Stimulated activated naive CD4-positive, alpha-beta T cell treated with Interleukin-2 at 50 U/mL for 16 hours (primary cell): ENCODE data around the gene NPEPL1.

ENCODE experiments used
- DNase-seq: peaks from one replicate; lab custom pipeline; 2025; lab: John Stamatoyannopoulos, UW

Gene NPEPL1

DNA sequence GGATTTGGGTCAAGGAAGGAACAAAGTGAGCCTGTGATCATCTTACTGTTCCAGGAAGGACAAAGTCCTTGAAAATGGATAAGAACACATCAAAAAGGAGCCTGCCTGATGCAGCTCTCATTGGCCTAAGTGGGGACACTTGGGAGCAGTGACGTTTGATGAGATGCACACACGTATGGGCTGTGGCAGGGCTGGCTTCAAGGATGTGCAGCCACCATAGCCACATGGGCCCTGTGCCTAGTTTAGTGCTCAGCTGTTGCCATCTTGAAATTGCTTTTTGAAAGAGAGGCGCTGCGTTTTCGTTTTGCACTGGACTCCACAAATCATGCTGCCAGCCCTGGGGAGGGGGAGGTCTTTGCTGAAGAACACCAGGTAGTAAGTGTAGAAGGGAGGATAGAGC, 6.6 kb upstream of the NPEPL1 start:
- DNase-seq, result no peak

GRCh38 chr20:58688414-58688813, 4.2 kb upstream of the NPEPL1 start:
- DNase-seq, result no peak

GRCh38 chr20:58688840-58689239, 3.8 kb upstream of the NPEPL1 start:
- no peak for DNase-seq

GRCh38 chr20:58690396-58691135, 2.0 kb upstream of the NPEPL1 start:
- no peak for DNase-seq

- no peak for DNase-seq
These were observed 624 bp upstream of the NPEPL1 start for GRCh38 chr20:58691773-58692578.

GRCh38 chr20:58693226-58694006, 816 bp downstream of the NPEPL1 start:
- peak; percentile 12 for DNase-seq

DNA sequence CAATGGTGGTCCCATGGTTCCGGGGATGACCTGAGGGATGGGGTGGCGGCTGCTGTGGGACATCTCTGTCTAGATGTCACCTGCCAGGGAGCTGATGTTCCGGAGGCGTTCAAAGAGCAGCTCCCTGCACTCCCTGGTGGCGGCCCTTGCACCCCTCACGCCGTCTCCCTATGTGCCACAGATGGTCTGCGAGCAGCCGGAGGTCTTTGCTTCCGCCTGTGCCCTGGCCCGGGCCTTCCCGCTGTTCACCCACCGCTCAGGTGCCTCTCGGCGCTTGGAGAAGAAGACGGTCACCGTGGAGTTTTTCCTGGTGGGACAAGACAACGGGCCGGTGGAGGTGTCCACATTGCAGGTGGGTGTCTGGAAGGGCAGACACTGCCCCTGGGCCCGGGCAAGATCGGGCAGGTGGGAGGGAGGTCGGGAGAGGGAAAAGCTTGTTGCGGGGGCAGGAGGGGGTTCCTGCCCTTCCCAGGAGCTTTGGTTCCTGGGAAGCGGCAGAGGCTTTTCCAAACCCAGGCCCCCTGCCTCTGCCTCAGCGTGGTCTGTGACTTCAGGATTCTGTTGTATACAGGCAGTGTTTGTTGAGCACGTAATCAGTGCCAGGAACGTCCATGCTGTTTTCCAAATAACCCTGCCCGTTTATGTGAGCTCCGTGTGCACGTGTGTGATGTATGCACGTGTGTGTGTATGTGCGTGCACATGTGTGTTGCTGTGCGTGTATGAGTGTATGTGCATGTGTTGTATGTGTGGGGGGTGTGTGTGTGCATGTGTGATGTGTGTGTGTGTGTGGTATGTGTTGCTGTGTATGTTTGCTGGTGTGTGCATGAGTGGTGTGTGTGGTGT, 1.9 kb downstream of the NPEPL1 start:
- no peak for DNase-seq

DNA sequence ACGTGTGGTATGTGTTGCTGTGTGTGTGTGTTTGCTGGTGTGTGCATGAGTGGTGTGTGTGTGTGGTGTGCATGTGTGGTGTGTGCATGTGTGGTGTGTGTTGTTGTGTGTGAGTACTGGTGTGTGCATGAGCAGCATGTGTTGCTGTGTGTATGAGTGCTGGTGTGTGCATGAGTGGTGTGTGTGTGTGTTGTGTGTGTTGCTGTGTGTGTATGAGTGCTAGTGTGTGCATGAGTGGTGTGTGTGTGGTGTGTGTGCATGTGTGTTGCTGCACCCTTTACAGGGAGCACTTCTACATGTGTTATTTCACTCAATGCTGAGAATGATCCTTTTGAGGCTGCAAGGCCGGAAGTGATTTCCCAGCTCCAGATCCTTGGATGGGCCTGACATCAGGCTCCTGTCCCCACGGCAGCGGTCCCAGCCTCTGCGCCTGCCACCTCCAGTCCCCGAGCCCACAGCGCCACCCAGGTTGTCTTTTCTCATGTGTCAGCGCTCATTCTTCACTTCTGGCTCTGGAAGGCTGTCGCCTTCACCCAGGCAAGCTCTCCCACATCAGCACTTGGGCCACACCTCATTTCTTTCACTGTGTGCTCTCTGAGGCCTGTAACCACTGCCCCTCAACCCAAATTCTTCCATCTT, 2.6 kb downstream of the NPEPL1 start:
- DNase-seq, result no peak

DNA sequence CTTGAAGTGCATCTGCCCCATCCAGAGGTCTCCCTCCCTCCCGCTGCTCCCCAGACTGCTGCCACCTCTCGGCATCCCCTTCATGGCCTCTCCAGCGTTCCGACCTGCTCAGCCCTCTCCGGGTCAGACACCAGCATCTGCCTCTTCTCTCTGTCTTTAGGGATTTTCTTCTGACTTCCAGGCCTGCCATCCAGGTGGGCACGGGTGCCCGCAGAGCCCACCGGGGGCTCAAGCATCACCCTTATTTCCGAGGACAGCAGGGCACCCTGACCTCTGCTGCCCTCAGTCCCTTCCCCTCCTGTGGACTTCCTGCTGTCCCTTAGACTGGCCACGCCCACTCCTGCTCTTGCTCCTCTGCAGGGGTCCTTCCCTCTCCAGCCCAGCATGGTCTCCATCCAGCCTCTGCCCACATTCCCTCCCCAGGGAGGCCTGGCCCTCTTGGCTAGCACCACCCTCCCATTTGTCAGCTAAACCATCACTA, 3.3 kb downstream of the NPEPL1 start:
- DNase-seq, result no peak

DNA sequence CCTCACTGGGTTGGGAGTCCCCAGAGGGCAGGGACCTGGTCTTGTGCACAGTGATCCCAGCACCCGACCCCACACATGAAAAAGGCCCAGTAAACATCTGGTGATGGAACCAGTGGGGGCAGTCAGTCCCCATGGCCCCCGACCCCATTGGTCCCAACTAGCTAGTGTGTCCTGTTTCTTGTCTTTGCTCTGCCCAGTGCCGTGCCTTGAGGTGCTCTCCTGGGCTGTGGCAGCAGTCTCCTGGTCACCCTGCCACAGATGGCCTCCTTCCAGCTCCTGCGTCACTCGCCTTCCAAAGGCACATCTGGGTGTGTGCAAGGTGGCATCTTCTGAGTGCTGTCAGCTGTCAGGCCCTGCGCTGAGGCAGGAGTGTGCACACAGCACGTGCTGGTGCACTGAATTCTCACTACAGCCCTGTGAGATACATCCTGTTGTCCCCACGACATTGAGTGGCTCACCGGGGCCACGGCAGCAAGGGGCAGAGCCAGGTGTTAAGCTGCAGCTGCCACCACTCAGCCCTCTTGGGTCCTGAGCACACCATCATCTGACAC, 3.9 kb downstream of the NPEPL1 start:
- no peak for DNase-seq

- no peak for DNase-seq
These were observed 4.7 kb downstream of the NPEPL1 start for GRCh38 chr20:58697201-58697866.

GRCh38 chr20:58697867-58698703, 5.5 kb downstream of the NPEPL1 start:
- no peak for DNase-seq

- DNase-seq, result no peak
These were observed 6.4 kb downstream of the NPEPL1 start for GRCh38 chr20:58698741-58699622.

DNA sequence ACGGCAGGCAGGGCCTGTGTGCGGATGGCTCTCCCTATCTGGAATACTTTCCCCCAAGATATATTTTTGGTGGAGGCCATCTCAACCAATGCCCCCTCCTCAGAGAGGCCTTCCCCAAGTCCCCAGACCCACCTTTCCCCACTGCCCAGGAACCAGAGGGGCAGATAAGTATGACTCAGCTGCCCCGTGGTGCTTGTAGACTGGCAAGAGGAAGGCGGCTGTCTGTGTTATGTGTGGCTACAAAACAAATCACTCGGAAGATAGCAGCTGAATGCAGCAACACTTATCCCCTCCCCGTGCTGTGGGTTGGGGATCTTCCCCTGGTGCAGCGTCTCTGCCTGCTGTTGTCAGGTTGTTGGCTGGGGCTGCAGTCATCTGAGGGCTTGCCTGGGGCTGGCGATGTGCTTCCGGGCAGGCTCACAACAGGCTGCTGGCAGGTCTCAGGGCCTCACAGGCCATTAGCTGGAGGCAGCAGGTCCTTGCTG, 7.1 kb downstream of the NPEPL1 start:
- no peak for DNase-seq

DNA sequence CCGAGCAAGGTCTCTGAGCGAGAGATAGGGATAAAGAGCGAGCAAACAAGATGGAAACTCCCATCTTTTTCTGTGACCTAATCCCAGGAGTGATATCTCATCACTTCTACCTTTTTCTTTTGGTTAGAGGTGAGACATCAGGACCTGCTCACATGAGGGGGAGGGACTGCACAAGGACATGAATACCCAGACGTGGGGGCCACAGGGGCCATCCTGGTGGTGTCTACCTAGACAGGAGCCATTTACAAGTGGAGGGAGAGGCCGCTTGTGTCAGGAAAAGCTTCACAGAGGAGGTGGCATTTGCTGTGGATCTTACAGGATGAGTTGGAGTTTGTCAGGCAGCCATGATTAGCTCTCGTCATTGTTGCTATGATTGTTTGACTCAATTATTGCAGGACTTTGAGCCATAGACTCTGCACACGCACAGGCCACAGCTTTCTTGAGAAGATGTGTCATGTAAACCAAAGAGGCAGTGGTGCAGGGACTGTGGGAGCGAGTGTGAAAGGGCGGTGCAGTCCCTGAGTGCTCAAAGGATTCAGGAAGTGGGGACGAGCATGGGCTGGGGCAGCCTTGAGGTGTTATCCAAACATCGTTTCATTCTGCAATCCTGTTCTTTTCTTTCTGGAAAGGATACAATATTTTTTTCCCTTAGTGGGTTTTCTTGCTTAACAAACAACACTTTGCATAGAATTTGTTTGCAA, 7.7 kb downstream of the NPEPL1 start:
- no peak for DNase-seq

GRCh38 chr20:58700823-58701222, 8.2 kb downstream of the NPEPL1 start:
- DNase-seq, result no peak

DNA sequence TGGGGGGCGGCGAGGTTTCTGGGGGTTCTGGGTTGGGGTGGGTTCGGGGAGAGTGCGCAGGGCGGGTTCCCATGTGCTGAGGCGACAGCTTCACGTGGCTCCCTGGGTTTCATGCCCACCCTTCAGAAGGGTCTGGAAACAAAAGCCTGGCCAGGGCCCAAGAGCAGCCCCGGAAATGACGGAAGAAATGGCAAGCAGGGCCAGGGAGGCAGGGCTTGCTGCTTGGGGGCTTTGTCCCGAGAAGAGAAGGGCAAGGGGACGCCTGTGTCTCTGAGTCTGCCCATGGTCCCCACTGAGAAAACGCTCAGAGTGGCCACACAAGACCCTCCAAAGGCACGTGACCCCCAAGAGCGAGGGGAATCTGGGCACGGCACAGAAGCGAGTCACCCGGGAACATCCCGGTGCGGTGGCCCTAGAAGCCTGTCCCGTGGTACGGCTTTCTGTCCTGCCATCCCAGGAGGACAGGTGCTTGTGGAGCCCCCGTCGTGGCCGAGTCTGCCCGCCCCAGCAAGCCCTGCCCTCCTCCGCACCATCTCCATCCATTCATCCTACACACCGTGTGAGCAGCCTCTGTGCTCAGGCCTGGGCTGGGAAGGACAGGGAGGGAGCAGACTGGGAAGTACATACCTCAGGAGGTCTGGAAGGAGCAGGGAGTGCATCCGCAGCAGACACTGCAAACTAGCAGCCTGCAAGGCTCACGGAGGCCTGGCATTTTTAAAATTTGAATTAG, 9.0 kb downstream of the NPEPL1 start:
- no peak for DNase-seq
